Measurements from ENCODE around the gene LY86. TPM values are rescaled to one million over a fixed set of nuclear protein-coding genes. Genes with fewer than 3 reads are reported as not detected.

The LY86 gene
- total RNA-seq, 2 donors from 2014 or later: 0.91 to 1.3 TPM

DNA sequence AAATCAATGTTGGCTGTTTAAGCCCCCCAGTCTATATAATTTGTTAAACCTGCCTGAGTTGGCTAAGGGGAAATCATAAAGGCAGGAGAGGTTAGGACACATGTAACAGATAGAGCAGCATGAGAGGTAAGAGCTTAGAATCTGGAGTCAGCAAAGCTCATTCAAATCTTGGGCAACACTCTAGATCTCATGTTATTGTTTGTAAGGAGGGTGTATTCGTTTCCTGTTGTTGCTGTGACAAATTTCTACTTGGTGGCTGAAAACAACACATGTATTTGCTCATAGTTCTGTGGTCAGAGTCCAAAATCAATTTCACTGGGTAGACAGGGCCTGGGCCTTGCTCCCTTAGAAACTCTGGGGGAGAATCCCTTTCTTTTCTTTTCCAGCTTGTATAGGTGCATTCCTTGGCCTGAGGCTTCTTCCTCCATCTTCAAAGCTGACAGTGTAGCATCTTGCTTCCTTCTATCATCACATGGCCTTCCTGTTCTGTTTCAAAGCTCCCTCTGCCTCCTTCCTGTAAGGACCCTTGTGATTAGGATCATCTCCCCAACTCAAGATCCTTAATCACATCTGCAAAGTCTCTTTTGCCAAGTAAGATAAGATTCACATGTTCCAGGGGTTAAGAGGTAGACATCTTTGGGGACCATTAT is 4.4 kb downstream of the LY86 start:
- Histone ChIP-seq H3K9ac (ENCODE audit: low read depth in 2 of 2, low read length in 2 of 2) (no peak overlapping the region), H3K27ac (peak overlapping the region; percentile 4), H3K9me3 (no peaks in the 10 kb centered on the region), H3K4me1 (no peaks in the 10 kb centered on the region), H3K4me3 (no peak overlapping the region), H3K27me3 (no peaks in the 10 kb centered on the region), H3K36me3 (no peaks in the 10 kb centered on the region)
- DNase-seq: no peak
- intact Hi-C loops (cut with DNase I): no loop called here
- TF ChIP-seq CTCF (IDR thresholded peaks at IDR 0.05): no peak

DNA sequence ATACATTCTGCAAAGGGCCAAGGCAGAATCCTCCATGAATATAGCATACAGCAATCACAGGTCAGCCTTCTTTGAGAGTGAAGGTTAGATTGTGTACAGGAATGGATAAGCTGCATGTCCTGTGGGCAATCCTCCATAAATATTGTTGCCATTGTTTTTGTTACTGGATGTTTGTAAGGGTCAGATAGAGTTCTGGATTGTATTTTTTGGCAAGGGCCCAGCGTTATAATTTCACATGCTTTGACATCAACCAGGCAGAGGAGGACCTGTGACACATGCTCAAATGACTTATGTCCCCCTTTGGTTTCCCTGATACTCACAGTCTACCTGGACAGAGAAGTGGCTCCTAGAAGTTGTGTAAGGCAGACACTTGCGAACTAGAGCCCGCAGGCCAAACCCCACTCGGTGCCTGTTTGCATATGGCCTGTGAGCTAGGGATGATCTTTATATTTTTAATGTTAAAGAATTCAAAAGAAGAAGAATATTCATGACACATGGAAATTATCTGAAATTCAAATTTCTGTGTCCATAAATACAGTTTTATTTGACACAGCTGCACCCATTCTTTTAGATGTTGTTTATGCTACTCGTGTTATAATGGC is 5.4 kb downstream of the LY86 start:
- Histone ChIP-seq H3K4me1 (no peaks in the 10 kb centered on the region), H3K9me3 (no peaks in the 10 kb centered on the region), H3K27me3 (no peaks in the 10 kb centered on the region), H3K9ac (ENCODE audit: low read depth in 2 of 2, low read length in 2 of 2) (no peak overlapping the region), H3K36me3 (no peaks in the 10 kb centered on the region), H3K4me3 (no peak overlapping the region), H3K27ac (no peak overlapping the region)
- no peak for TF ChIP-seq CTCF (IDR thresholded peaks at IDR 0.05)
- intact Hi-C loops (cut with DNase I): no loop called here
- DNase-seq: no peak

DNA sequence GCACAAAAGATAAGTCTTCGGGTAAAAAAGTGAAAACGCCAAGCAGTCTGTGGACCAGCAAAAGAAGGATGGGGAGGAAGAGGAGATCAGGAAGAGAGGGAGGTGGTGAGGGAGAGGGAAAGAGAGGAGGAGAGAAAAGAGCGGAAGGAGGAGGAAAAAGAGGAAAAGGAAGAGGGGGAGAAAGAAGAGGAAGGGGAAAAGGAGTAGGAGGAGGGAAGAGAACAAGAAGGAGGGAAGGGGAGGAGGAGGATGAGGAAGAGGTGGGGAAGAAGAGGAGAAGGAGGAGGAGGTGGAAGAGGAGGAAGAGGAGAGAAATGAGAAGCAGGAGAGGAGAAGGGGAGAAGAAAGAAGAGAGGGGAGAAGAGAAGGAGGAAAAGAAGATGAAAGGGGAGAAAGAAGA is 6.5 kb downstream of the LY86 start:
- no peak for DNase-seq
- Histone ChIP-seq H3K9ac (ENCODE audit: low read depth in 2 of 2, low read length in 2 of 2) (no peak overlapping the region), H3K27me3 (no peaks in the 10 kb centered on the region), H3K36me3 (no peaks in the 10 kb centered on the region), H3K4me3 (no peak overlapping the region), H3K27ac (no peak overlapping the region), H3K4me1 (no peaks in the 10 kb centered on the region), H3K9me3 (no peaks in the 10 kb centered on the region)
- intact Hi-C loops (cut with DNase I): no loop called here
- no peak for TF ChIP-seq CTCF (IDR thresholded peaks at IDR 0.05)

DNA sequence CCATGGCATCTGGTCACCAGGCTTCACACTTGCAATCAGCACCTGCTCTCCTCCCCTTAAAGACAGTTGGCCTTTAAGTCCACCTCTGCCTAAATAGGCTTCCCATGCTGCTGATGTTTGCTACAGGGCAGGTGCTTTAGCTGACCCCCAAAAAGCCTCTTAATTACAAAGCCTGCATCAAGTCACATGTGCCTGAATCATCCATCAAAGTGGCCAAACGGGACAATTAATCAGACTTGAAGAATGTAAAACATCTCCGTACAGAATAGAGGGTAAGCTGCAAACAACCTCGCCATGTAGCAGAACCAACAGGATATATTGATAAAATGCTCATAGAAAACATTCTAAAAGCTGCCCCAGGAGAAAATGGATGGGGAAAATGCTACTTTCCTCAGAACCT is 7.4 kb downstream of the LY86 start:
- intact Hi-C loops (cut with DNase I): no loop called here
- DNase-seq: no peak
- Histone ChIP-seq H3K9me3 (no peaks in the 10 kb centered on the region), H3K4me3 (no peak overlapping the region), H3K36me3 (no peaks in the 10 kb centered on the region), H3K9ac (ENCODE audit: low read depth in 2 of 2, low read length in 2 of 2) (no peak overlapping the region), H3K4me1 (no peaks in the 10 kb centered on the region), H3K27me3 (no peaks in the 10 kb centered on the region), H3K27ac (no peak overlapping the region)
- no peak for TF ChIP-seq CTCF (IDR thresholded peaks at IDR 0.05)

- no peak for DNase-seq
- no peaks in the 10 kb centered on the region for H3K36me3 ChIP-seq
- no peaks in the 10 kb centered on the region for H3K27me3 ChIP-seq
- intact Hi-C loops (cut with DNase I): no loop called here
- no peak for TF ChIP-seq CTCF (IDR thresholded peaks at IDR 0.05)
- no peak overlapping the region for H3K9ac ChIP-seq (ENCODE audit: low read depth in 2 of 2, low read length in 2 of 2)
- no peak overlapping the region for H3K4me3 ChIP-seq
- H3K9me3 ChIP-seq: no peaks in the 10 kb centered on the region
- no peaks in the 10 kb centered on the region for H3K4me1 ChIP-seq
- H3K27ac ChIP-seq: no peak overlapping the region
These were observed 8.2 kb downstream of the LY86 start for GRCh38 chr6:6596529-6597328.
